Mammary epithelial cell (primary cell): ENCODE results near the gene APLP1.

Source experiments
- CTCF ChIP-seq, 2 donors: IDR thresholded peaks in 1 of 2; conservative IDR thresholded peaks in 1 of 2; 2 replicates each; pipeline ENCODE4 v1.5.1; 2011 to 2012; ENCODE audit warnings: inconsistent platforms in 2 of 2, low read length in 2 of 2, mild to moderate bottlenecking in 2 of 2, control low read depth in 1 of 2, low read depth in 1 of 2; ENCODE audit not compliant: insufficient read depth in 1 of 2; ENCODE audit errors: extremely low read depth in 1 of 2
- EZH2 ChIP-seq: IDR thresholded peaks from 2 replicates; pipeline ENCODE4 v1.6.1; 2012; ENCODE audit warnings: low read length, inconsistent platforms, borderline replicate concordance

- no peak for TF ChIP-seq EZH2
- no peak for TF ChIP-seq CTCF (conservative IDR thresholded peaks at IDR 0.05 in 1 of 2, IDR thresholded peaks at IDR 0.05 in 1 of 2; ENCODE audit: extremely low read depth in 1 of 2, insufficient read depth in 1 of 2, low read depth in 1 of 2, low read length in 2 of 2)
Measured at GRCh38 chr19:35908973-35909683, 40.8 kb downstream of the APLP1 start.
